ENCODE results near the gene ETDB. TPM values are rescaled to one million over a fixed set of nuclear protein-coding genes. Genes with fewer than 3 reads are reported as not detected.

The ETDB gene
- total and polyA plus RNA-seq, 2 of the 13 experiments (the other 11 are each of a cell fraction or from before 2014, with no cell fraction given): not detected

GRCh38 chrX:135095715-135096114 lies 24.6 kb downstream of the ETDB start:
- BruUV-seq (replicated peaks): no TSS peak
- Histone ChIP-seq H3K9me3 (ENCODE audit: low read length) (no peaks in the 10 kb centered on the region), H3K4me1 (ENCODE audit: insufficient read depth, low read length) (no peaks in the 10 kb centered on the region), H4K20me1 (ENCODE audit: insufficient read depth, low read length) (no peaks in the 10 kb centered on the region), H3K4me2 (ENCODE audit: low read depth, low read length) (no peak overlapping the region), H3K79me2 (ENCODE audit: insufficient read depth, low read length) (no peaks in the 10 kb centered on the region), H3K27me3 (ENCODE audit: control insufficient read depth in 1 of 2, insufficient read depth in 2 of 2, low read length in 2 of 2) (no peaks in the 10 kb centered on the region), H2AFZ (ENCODE audit: low read length) (no peak overlapping the region), H3K36me3 (replicated peaks in 1 of 2; ENCODE audit: control insufficient read depth in 1 of 2, insufficient read depth in 2 of 2, low read length in 2 of 2) (no peaks in the 10 kb centered on the region), H3K9ac (ENCODE audit: insufficient read depth, low read depth, low read length) (no peak overlapping the region), H3K27ac (ENCODE audit: extremely low read length, insufficient read depth, low read length) (no peak overlapping the region), H3K4me3 (replicated peaks in 1 of 3; ENCODE audit: insufficient read depth in 1 of 3, low read depth in 2 of 3, low read length in 3 of 3) (no peak overlapping the region)
- no peak for ATAC-seq
- TF ChIP-seq EHMT2 (IDR thresholded peaks at IDR 0.05; ENCODE audit: borderline replicate concordance, low read depth, low read length) (no peak), POLR2AphosphoS5 (IDR thresholded peaks at IDR 0.05; ENCODE audit: low read depth, low read length) (no peak), PREB (CRISPR knock-in tag; IDR thresholded peaks at IDR 0.05) (no peak), HDAC6 (IDR thresholded peaks at IDR 0.05; ENCODE audit: low read depth, low read length) (no peak), HNF1A (IDR thresholded peaks at IDR 0.05; ENCODE audit: low read depth) (no peak), HNF1A (CRISPR knock-in tag; IDR thresholded peaks at IDR 0.05; ENCODE audit: borderline replicate concordance) (no peak), MIER2 (CRISPR knock-in tag; IDR thresholded peaks at IDR 0.05) (no peak), MIER3 (CRISPR knock-in tag; IDR thresholded peaks at IDR 0.05; ENCODE audit: borderline replicate concordance) (no peak), ZNF598 (CRISPR knock-in tag; IDR thresholded peaks at IDR 0.05; ENCODE audit: borderline replicate concordance) (no peak), CREM (IDR thresholded peaks at IDR 0.05) (no peak), CREM (CRISPR knock-in tag; IDR thresholded peaks at IDR 0.05) (no peak), IKZF5 (CRISPR knock-in tag; IDR thresholded peaks at IDR 0.05) (no peak), ZNF362 (CRISPR knock-in tag; IDR thresholded peaks at IDR 0.05; ENCODE audit: borderline replicate concordance) (no peak), PTBP1 (IDR thresholded peaks at IDR 0.05; ENCODE audit: low read depth, low read length, poor library complexity, severe bottlenecking) (no peak)
- ChIA-PET CTCF (ENCODE audit: low intra/inter-chr PET ratio, low total read pairs) (no interaction called here), POLR2A (no interaction called here)
- intact Hi-C loops (cut with micrococcal nuclease; ENCODE audit: unreplicated experiment) (no loop called here), in situ Hi-C loops (cut with HindIII; ENCODE audit: extremely low pct_ligation_motif_present, low pct_unique_long_range_greater_than_20kb) (no loop called here)
- no peak for DNase-seq (ENCODE audit: low spot score)
- no CpG with 5 or more reads among the region's 5 CpGs for WGBS (ENCODE audit: low lambda C conversion rate)
- no peak for FAIRE-seq
